Left ventricle myocardium superior (tissue), 1 donor: ENCODE measurements around the gene IGFBP7. TPM values are rescaled to one million over a fixed set of nuclear protein-coding genes. Genes with fewer than 3 reads are reported as not detected.
"Not testable (repeated sequence)": the region's sequence is repeated elsewhere in the genome, so short reads cannot be mapped to it uniquely, and the experiment has no call there.

ENCODE experiments used
- ATAC-seq: fragments of 200-7000 bp; cut with Tn5 transposase; one replicate; pipeline ENCODE4 v1.9.1; 2020; ENCODE audit warnings: mild to moderate bottlenecking, moderate library complexity
- DNase-seq: peaks from one replicate; pipeline ENCODE4 v3.0.0-alpha.2; 2020
- intact Hi-C: fragments of 100-400 bp; cut with micrococcal nuclease; formaldehyde crosslinking; loops from one replicate; pipeline ENCODE4 v1.11.0; 2022
- total RNA-seq: library from RNA; stranded (reverse); fragmentation: NEBNext Ultra II Directional; extraction: Animal tissue kit (Norgen Biotek cat#: 25700); gene quantifications from one replicate; pipeline ENCODE4 v1.2.1, GENCODE V29; 2021
- donor health status: DM: no; HTN: yes; CAD: no; lungs with severe emphysema.

Gene IGFBP7
- total RNA-seq, 1 donor from 2014 or later: 723 TPM

DNA sequence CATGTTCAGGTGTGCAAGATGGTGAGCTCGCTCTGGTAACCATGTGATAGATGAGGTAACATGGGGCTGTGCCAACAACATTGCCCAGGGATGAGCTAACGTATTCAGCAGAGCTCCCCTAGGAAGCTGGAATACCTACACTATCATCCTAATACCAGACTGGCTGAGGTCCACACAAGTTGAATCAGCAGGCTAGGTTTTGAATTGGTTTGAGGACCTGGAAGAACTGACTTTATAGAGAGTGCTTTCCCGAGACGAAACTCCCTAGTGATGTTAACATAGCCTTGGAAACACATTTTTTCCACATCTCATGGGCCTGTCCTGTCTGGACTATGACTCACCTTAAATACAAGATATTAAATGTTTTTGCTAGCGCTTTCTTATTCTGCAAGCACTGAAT is 56.7 kb downstream of the IGFBP7 start:
- no peak for ATAC-seq
- DNase-seq: no peak
- intact Hi-C loops: no loop called here

GRCh38 chr4:57051524-57051923 is 58.7 kb downstream of the IGFBP7 start:
- no peak for DNase-seq
- no peak for ATAC-seq
- intact Hi-C loops: no loop called here

DNA sequence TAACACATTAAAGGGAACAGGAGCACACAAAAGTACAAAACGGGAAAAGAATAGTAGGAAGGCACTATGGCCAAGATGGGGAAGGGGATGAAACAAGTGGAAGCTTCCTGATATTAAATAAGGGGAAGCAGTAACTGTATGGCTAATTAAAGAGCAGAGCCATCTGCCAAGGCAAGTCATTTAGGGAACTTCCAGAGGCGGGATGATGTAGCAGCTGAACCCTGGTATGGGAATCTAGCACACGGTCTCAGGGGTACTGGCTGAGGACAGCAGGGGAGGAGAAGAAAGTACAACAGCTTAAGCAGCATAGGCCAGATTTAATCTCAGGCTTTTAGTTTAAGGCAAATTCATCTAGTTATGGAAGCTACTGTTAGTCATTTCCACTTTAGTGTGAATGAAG is 59.1 kb downstream of the IGFBP7 start:
- ATAC-seq: peak; percentile 60
- intact Hi-C loops: no loop called here
- DNase-seq: no peak

GRCh38 chr4:57048590-57049304 is 61.4 kb downstream of the IGFBP7 start:
- ATAC-seq (peak; percentile 62), DNase-seq (no peak)
- intact Hi-C loops: no loop called here

- DNase-seq, intact Hi-C loops, ATAC-seq: not testable (repeated sequence)
Observed at GRCh38 chr4:57047046-57047445, 63.1 kb downstream of the IGFBP7 start.

- ATAC-seq: no peak
- no peak for DNase-seq
- intact Hi-C loops: loop anchor here (5.0 kb wide), 1 partner anchor 62 kb away; no protein-coding TSS in a partner anchor
Observed at GRCh38 chr4:57044996-57045395, 65.2 kb downstream of the IGFBP7 start.

DNA sequence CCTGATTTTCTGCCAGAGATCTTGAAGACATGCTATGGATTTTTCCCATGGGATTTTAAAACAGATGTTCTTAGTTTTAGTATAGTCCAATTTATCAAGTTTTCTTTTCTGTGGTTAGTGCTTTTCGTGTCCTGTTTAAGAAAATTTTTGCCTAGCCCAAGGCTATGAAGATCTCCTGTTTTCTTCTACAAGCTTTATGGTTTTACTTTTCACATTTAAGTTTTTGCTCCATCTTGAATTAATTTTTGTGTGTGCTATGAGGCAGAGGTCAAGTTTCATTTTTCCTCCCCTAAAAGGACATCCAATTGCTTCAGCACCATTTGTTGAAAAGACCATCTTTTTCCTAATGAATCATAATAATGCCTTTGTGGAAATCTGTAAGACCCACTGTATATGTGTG is 65.9 kb downstream of the IGFBP7 start:
- ATAC-seq: no peak
- DNase-seq: no peak
- intact Hi-C loops: loop anchor here (5.0 kb wide), 1 partner anchor 63 kb away; no protein-coding TSS in a partner anchor

- intact Hi-C loops: loop anchor here (5.0 kb wide), 1 partner anchor 64 kb away; no protein-coding TSS in a partner anchor
Observed at GRCh38 chr4:57043347-57044251, 66.6 kb downstream of the IGFBP7 start.

GRCh38 chr4:57042711-57043169 is 67.4 kb downstream of the IGFBP7 start:
- peak; percentile 75 for ATAC-seq
- intact Hi-C loops: loop anchor here (5.0 kb wide), 1 partner anchor 65 kb away; no protein-coding TSS in a partner anchor
- peak; percentile 62 for DNase-seq

More at GRCh38 chr4:57043347-57044251, 66.6 kb downstream of the IGFBP7 start:
- ATAC-seq: peak; percentile 74
- peak; percentile 35 for DNase-seq

- intact Hi-C loops: loop anchor here (5.0 kb wide), 1 partner anchor 66 kb away; no protein-coding TSS in a partner anchor
- DNase-seq (no peak), ATAC-seq (no peak)
Observed at GRCh38 chr4:57041020-57041419, 69.2 kb downstream of the IGFBP7 start.

DNA sequence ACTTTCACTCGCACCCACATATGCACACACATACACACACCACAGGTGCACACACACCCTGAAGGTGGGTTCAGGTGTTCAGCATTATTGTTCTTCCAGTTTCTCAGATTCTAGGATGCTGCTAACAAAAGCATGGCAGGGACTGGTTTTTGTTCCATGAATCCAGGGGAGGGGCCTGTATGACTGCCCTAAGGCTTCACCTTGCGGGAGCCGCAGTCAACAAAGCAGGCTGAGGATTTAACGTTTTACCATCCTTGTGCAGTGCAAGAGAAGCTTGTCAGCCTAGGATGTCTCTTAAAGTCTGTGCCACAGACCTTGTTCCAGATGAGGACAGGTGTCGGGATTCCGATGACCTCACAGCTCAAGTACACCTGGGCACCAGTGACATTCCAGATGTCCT is 69.7 kb downstream of the IGFBP7 start:
- intact Hi-C loops: loop anchor here (5.0 kb wide), 1 partner anchor 67 kb away; no protein-coding TSS in a partner anchor
- DNase-seq (no peak), ATAC-seq (no peak)

DNA sequence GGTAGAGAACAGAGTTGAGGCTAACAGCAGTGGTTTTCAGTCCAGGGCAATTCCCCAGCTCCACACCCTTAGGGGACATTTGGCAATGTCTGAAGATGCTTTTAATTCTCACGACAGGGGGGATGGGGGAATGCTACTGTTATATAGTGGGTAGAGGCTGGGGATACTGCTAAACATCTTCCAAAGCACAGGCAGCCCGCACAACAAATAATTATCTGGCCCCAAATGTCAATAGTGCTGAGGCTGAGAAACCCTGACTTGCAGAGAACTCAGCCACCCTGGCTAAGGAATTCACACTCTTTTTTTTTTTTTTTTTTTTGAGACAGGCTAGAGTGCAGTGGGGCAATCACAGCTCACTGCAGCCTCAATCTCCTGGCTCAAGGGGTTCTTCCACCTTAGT is 70.8 kb downstream of the IGFBP7 start:
- DNase-seq (no peak), ATAC-seq (no peak)
- intact Hi-C loops: loop anchor here (5.0 kb wide), 1 partner anchor 123 kb away; no protein-coding TSS in a partner anchor

GRCh38 chr4:57037982-57038604 is 72.1 kb downstream of the IGFBP7 start:
- ATAC-seq (peak; percentile 67), DNase-seq (peak; percentile 84)
- intact Hi-C loops: loop anchor here (5.0 kb wide), 1 partner anchor 124 kb away; no protein-coding TSS in a partner anchor

GRCh38 chr4:57034520-57034919 is 75.7 kb downstream of the IGFBP7 start:
- ATAC-seq (no peak), DNase-seq (no peak)
- intact Hi-C loops: no loop called here

GRCh38 chr4:57023104-57023503 is 87.1 kb downstream of the IGFBP7 start:
- DNase-seq: no peak
- ATAC-seq: no peak
- intact Hi-C loops: no loop called here

GRCh38 chr4:57020467-57021101 is 89.6 kb downstream of the IGFBP7 start:
- ATAC-seq (peak; percentile 48), DNase-seq (no peak)
- intact Hi-C loops: no loop called here

DNA sequence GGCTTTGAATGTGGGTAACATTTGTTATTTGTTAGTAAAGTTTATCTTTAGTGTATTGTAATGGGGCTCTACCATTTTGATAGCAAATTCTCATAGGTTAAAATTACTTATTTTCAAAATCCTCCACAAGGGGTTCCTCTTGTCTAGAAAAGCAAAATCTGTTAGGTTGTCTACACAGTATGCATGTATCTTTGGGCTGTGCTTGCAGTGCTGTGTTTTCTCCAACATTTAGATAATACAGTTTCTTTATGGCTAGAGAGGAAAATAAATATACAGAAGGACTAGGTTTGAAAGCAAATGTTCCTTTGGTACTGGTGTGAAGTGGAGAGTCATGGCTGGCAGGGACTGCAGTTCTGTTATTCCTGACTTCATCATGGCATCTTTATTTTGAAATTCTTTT is 91.2 kb downstream of the IGFBP7 start:
- intact Hi-C loops: no loop called here
- DNase-seq (no peak), ATAC-seq (peak; percentile 34)

GRCh38 chr4:57013543-57014120 is 96.6 kb downstream of the IGFBP7 start:
- DNase-seq (no peak), ATAC-seq (no peak)
- intact Hi-C loops: no loop called here
